GM12892 (cell line): ENCODE results near the gene VSTM4.

Experiments
- DNase-seq: peaks from one replicate; pipeline ENCODE4 v3.0.0; 2011; ENCODE audit not compliant: insufficient read length
- FAIRE-seq: peaks from 2 replicates; lab custom pipeline; 2011; peaks lifted over from hg19 to GRCh38; lab: Jason Lieb, UNC
- POLR2A ChIP-seq: IDR thresholded peaks from 2 replicates; pipeline ENCODE4 v1.6.1; 2011; ENCODE audit warnings: low read depth, low read length, control low read depth
- POLR2AphosphoS5 ChIP-seq: IDR thresholded peaks from 2 replicates; pipeline ENCODE4 v1.6.1; 2011; ENCODE audit warnings: low read depth, low read length, control low read depth
- TAF1 ChIP-seq: IDR thresholded peaks from 2 replicates; pipeline ENCODE4 v1.6.1; 2011; ENCODE audit warnings: low read depth, mild to moderate bottlenecking, control low read depth, low read length, borderline replicate concordance

VSTM4 gene

DNA sequence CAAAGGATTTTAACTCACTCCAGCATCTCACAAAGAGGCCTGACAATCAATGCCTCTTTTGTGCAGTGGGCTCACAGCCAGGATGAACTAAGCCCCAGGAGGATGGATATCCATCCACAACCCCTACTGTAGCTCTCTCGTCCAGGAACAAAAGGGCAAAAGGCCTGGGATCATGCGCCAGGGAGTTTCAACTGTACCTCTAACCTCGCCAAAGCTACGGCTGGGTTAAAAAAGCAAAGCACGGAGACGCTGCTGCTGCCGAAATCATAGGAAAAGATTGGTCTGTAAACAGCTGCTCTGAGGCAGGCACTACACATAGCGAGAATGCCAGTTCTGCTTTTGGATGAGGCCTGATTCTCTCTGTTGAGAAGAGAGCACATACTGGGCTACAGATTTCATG, 32.1 kb downstream of the VSTM4 start:
- TF ChIP-seq POLR2AphosphoS5: no peak
- TF ChIP-seq TAF1: no peak
- no peak for TF ChIP-seq POLR2A
- DNase-seq: no peak
- no peak for FAIRE-seq

DNA sequence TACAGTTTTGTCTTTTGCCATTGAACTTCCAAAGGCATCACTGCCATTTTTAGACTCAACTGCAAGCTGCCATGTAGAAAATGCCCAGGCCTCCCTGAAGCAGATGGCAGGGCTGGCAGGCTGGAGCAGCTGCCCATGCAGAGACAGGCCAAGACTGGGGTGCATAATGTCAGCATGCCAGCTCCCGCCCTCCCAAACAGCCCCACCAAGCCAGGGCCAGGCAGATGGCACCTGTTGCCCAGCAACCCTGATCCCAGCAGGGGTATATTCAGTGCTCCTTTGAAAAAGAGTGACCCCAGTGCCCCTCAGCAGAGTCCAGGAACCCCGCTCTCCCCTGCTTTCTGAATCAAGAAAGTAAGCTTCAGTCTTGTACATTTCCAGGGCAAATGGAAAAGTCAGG, 32.6 kb downstream of the VSTM4 start:
- no peak for TF ChIP-seq TAF1
- TF ChIP-seq POLR2AphosphoS5: no peak
- TF ChIP-seq POLR2A: no peak
- FAIRE-seq (no peak), DNase-seq (no peak)

DNA sequence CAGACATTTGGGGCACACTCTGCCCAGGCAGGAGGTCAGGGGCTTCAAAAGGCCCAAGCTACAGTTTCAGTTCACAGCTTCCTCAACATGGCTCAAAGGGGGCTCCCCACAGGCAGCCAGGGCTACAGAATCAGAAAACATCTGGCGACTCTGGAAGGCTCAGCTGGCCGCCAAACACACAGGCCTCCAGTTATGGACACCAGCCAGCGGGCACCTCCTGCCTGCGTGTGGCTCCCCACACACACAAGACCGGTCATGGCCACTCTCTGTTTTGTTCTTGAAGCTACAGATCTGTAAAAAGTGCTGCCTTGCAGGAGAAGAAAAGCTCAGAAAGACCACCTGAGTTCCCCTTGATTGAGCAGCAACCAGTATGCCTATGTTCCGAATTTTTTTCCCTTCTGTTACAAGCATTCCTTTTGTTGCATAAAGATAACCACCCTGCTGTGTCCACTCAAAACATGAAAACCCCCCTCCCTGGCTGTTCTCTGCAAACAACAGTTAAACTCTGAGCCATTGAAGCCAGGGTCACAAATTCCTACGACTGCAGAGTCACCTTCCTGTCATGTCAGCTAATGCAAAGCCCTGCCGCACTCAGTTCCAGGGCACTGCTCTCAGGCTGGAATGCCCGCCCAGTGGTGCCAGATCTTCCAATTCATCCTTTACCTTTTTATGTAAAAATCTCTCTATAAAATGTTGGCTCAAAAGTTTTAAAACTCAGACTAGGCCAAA, 33.6 kb downstream of the VSTM4 start:
- no peak for TF ChIP-seq POLR2A
- TF ChIP-seq TAF1: no peak
- no peak for TF ChIP-seq POLR2AphosphoS5
- no peak for DNase-seq
- no peak for FAIRE-seq

DNA sequence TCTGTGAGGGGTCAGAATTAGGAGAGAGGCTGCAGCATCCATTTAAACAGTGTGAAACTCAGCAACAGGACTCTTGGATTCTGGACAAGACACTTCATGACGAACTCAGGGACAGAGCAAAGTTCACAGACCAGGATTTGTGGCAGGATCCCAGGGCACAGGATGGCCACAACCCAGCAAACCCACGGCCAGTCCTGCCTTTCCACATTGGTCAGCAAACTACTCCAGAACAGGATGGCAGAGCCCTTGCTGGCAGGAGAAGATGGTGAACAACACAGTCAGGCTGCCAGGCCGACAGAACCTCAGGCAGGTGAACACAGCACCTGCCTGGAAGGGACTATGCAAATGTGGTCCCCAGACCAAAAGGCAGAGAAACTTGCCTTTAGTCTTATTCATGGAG, 34.4 kb downstream of the VSTM4 start:
- no peak for TF ChIP-seq POLR2AphosphoS5
- FAIRE-seq (no peak), DNase-seq (no peak)

DNA sequence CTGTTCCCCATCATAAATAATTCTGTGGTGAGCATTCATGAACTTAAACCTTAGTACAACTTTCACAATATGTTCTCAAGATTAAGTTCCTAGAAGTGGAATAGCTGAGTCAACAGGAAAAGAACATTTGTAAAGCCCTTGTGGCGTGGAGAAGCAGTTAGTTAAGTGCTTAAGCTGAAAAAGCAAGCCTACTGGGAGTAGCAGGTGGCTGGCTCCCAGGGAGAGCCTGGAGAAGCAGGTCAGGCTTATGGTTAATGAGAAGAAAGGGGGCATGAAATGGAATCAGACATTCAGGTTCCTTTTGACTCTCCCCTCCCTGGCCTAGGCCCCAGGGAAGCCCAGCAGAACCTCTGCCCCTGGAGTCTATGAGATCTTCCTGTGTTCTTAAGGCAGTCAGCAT, 35.3 kb downstream of the VSTM4 start:
- DNase-seq (no peak), FAIRE-seq (no peak)
- TF ChIP-seq TAF1: no peak
- TF ChIP-seq POLR2A: no peak
- TF ChIP-seq POLR2AphosphoS5: no peak

DNA sequence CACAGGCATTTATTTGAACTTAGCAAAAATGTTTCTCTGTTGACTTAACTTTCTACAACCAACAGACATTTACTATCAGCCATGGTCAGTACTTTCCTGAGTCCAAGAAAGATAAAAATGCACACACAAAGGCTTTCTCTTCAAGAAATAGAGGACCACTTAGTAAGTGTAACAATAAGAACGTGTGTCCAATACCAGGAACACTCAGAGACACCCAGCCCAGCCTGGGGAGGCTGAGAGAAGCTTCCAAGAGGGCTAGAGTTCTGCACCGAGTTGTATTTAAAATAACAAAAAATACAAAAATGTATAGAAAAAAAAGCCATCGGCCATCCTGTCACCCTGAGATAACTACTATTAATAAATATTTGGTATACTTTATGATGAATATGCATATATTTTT, 35.8 kb downstream of the VSTM4 start:
- DNase-seq: no peak
- TF ChIP-seq POLR2AphosphoS5 (no peak), TAF1 (no peak), POLR2A (no peak)
- FAIRE-seq: no peak

DNA sequence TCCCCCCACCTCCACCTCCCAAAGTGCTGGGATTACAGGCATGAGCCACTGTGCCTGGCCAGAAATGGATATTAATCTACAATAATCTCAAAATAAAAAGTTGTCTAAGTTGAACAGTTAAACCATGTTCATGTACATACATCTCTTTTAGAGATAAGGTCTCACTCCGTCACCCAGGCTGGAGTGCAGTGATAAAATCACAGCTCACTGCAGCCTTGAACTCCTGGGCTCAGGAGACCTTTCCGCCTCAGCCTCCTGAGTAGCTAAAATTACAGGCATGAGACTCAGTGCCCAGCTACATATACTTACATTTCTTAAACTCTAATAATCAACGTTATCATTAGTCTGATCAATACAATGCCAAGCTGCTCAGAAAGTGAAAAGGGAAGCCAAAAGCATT, 36.2 kb downstream of the VSTM4 start:
- TF ChIP-seq TAF1 (no peak), POLR2AphosphoS5 (no peak), POLR2A (no peak)

DNA sequence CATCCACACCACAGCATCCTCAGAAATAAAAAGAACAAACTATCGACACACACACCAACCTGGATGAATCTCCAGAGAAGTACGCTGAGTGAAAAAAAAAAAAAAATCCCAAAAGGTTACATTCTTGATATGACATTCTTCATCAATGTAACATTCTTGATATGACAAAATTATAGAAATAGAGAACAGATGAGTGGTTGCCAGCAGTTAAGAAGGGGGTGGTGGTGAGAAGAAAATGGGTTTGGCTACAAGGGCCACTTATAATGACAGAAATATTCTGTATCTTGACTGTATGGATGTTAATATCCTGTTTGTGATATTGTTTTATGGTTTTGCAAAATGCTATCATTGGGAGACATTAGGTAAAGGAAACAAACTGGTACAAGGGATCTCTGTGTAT, 36.9 kb downstream of the VSTM4 start:
- DNase-seq (no peak), FAIRE-seq (no peak)
- no peak for TF ChIP-seq POLR2AphosphoS5
- no peak for TF ChIP-seq TAF1
- no peak for TF ChIP-seq POLR2A

More for the DNA sequence above, 36.2 kb downstream of the VSTM4 start:
- no peak for FAIRE-seq
- no peak for DNase-seq

DNA sequence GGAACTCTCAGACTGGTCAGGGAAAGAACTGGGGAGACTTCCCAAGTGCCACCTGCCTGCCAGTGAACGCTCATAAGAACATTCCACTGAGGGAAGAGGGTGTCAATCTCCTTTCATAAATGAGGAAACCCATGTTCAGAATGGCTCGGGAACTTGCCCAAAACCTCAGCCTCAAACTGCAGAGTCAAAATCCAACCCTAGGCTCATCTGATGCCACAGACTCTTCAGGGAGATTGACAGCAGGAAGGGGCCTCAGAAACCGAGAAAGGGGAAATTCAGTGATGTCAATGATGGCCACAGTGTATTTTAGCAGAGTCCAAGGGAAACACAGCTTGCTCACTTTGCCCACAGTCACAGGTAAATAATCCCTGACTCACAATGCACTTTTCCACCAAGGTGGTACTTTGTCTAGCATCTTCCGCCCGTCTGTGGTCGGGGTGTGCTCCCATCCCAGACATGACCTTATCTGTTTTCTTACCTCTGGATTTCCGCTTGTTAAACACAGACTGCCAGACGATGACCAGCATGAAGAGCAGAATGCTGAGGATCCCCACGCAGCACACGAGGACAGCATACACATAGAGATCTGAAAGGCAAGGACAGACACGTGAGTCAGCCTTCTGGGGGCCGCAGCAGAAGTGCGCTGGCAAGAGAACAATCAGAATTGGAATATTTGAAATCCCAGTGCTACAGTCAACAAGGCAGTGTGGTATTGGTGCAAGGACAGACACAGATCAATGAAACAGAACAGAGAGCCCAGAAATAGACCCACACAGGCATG, 38.4 kb downstream of the VSTM4 start:
- DNase-seq (no peak), FAIRE-seq (peak; percentile 58)
- TF ChIP-seq POLR2AphosphoS5 (no peak), POLR2A (no peak), TAF1 (no peak)

DNA sequence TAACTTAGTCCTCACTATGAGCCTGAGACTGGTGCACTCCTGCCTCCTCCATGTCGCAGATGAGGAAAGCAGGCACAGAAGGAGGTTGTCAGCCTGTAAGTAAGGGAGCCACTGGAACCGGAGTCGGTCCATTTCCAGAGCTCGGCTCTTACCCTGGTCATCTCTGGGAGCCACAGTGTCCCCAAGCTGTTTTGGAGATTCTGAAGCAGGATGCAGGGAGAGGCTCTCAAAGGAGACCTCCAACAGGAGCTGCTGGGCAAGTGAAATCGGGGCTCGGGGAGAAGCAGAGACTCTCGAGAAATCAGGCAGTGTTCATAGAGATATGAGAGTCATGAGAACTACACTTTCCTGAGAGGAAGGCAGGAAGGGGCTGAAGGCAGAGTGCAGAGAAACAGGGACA, 39.0 kb downstream of the VSTM4 start:
- TF ChIP-seq POLR2A (no peak), POLR2AphosphoS5 (no peak), TAF1 (no peak)
- DNase-seq (no peak), FAIRE-seq (no peak)

DNA sequence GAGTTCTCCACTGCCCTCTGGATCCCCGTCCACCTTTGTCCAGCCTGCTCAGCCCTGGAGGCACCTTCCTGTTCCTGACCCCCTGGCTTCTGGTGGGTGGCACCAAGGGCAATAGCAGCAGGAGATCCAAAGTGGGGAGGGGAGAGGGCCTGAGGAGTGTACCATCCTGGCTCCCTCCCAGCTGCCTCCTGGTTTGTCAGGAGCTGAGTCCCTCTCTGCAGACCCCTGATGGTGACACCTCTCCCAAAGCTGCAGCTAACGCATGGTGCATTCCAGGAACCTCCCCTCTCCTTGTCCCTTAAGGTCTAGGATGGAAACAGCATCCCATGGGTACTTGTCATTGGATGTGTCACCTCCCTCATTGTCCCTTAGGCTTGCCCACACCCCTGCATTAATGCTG, 39.6 kb downstream of the VSTM4 start:
- DNase-seq: no peak
- TF ChIP-seq POLR2A (no peak), TAF1 (no peak), POLR2AphosphoS5 (no peak)
- FAIRE-seq: no peak
